K562 (cell line): Measurements from ENCODE around the gene RAB21. TPM values are rescaled to one million over a fixed set of nuclear protein-coding genes. Genes with fewer than 3 reads are reported as not detected.

Experiments
- FOXA1 ChIP-seq: fragments of 450-650 bp; IDR thresholded peaks from 2 replicates; pipeline ENCODE4 v1.6.1; 2016; ENCODE audit warnings: mild to moderate bottlenecking, borderline replicate concordance
- GTF2F1 ChIP-seq: IDR thresholded peaks from 2 replicates; pipeline ENCODE4 v1.6.1; 2011; ENCODE audit warnings: low read depth, low read length, improper control_type of control experiment
- KLF6 ChIP-seq: fragments of 250-450 bp; sonication (Bioruptor Pico); IDR thresholded peaks from 2 replicates; pipeline ENCODE4 v1.4.0; 2020; ENCODE audit warnings: mild to moderate bottlenecking, moderate library complexity, borderline replicate concordance
- LEF1 ChIP-seq: fragments of 450-650 bp; IDR thresholded peaks from 2 replicates; pipeline ENCODE4 v1.6.1; 2016; ENCODE audit warnings: mild to moderate bottlenecking
- MAFF ChIP-seq: IDR thresholded peaks from 2 replicates; pipeline ENCODE4 v1.6.1; 2012; ENCODE audit warnings: low read length, improper control_type of control experiment
- MAFG ChIP-seq: fragments of 450-650 bp; conservative IDR thresholded peaks from 2 replicates; pipeline ENCODE4 v1.6.1; 2016; ENCODE audit warnings: missing genetic modification characterization, missing compliant biosample characterization
- MEF2A ChIP-seq: IDR thresholded peaks from 2 replicates; pipeline ENCODE4 v1.6.1; 2011; ENCODE audit warnings: low read depth, mild to moderate bottlenecking, low read length, moderate library complexity; ENCODE audit not compliant: control insufficient read depth
- MTF1 ChIP-seq: fragments of 250-450 bp; sonication (Bioruptor Pico); IDR thresholded peaks from 2 replicates; pipeline ENCODE4 v1.9.0; 2021; ENCODE audit warnings: moderate library complexity, mild to moderate bottlenecking, inconsistent platforms, borderline replicate concordance
- NR1H2 ChIP-seq: sonication (generic); formaldehyde crosslinking; IDR thresholded peaks from 2 replicates; pipeline ENCODE4 v1.4.0; 2020; ENCODE audit warnings: mild to moderate bottlenecking, missing genetic modification reagents
- PML ChIP-seq: IDR thresholded peaks from 2 replicates; pipeline ENCODE4 v1.6.1; 2012; ENCODE audit warnings: low read length, inconsistent platforms
- RFX7 ChIP-seq: fragments of 250-450 bp; sonication (Bioruptor Pico); IDR thresholded peaks from 2 replicates; pipeline ENCODE4 v1.5.1; 2021; ENCODE audit warnings: mild to moderate bottlenecking
- SAP30 ChIP-seq: fragments of 200-600 bp; sonication (generic); IDR thresholded peaks from 2 replicates; pipeline ENCODE4 v1.6.1; 2012; ENCODE audit warnings: borderline replicate concordance, low read depth, mild to moderate bottlenecking, moderate library complexity, low read length, control low read depth, inconsistent platforms; ENCODE audit not compliant: insufficient read depth, poor library complexity, severe bottlenecking
- ZFX ChIP-seq: sonication (generic); formaldehyde crosslinking; IDR thresholded peaks from 2 replicates; pipeline ENCODE4 v1.8.0; 2022; ENCODE audit warnings: mild to moderate bottlenecking, missing genetic modification reagents, moderate library complexity
- ZNF253 ChIP-seq: fragments of 250-450 bp; sonication (Bioruptor Pico); conservative IDR thresholded peaks from 2 replicates; pipeline ENCODE4 v1.6.1; 2021; ENCODE audit warnings: mild to moderate bottlenecking
- ZNF316 ChIP-seq: fragments of 450-650 bp; IDR thresholded peaks from 2 replicates; pipeline ENCODE4 v1.6.1; 2016
- ZNF57 ChIP-seq: fragments of 450-650 bp; formaldehyde crosslinking; IDR thresholded peaks from 2 replicates; pipeline ENCODE4 v1.4.0; 2020; ENCODE audit warnings: mild to moderate bottlenecking, moderate library complexity
- ZNF589 ChIP-seq: fragments of 200-800 bp; sonication (Bioruptor generic); IDR thresholded peaks from 2 replicates; pipeline ENCODE4 v1.6.1; 2016; ENCODE audit warnings: low read depth, missing genetic modification characterization, missing compliant biosample characterization
- ZNF766 ChIP-seq: fragments of 200-800 bp; sonication (Bioruptor generic); conservative IDR thresholded peaks from 2 replicates; pipeline ENCODE4 v1.6.1; 2016; ENCODE audit warnings: missing genetic modification characterization, missing compliant biosample characterization
- ZNF77 ChIP-seq: fragments of 250-450 bp; sonication (Bioruptor Pico); IDR thresholded peaks from 2 replicates; pipeline ENCODE4 v1.5.0; 2020
- polyA plus RNA-seq, 8 experiments: library from polyadenylated mRNA; depleted of rRNA in 4 of 8; stranded (reverse) in 5 of 8; unstranded in 3 of 8; fragments of >200 nt; fragmentation: Nextera tagmentation in 2 of 8; fragmentation: Illumina TruSeq in 1 of 8; extraction: Ambion mirVana in 2 of 8; extraction: Trizol in 1 of 8; gene quantifications; 2 replicates each; pipeline versions ENCODE4 v1.2.1 to v1.2.3, GENCODE V29; 2011 to 2014; ENCODE audit warnings: inconsistent platforms in 1 of 8, missing spikeins in 1 of 8
- total RNA-seq, 7 experiments: library from RNA; depleted of rRNA in 6 of 7; stranded (reverse); fragments of >200 nt in 6 of 7; fragmentation: Illumina TruSeq in 2 of 7; extraction: Trizol in 2 of 7; gene quantifications; 2 replicates each; pipeline versions ENCODE4 v1.2.1 to v1.2.3, GENCODE V29; 2011 to 2021; ENCODE audit warnings: low replicate concordance in 1 of 7
- TF ChIP-seq, protein P1 (sequence below): fragments of 250-450 bp; sonication (Bioruptor Pico); IDR thresholded peaks from 2 replicates; pipeline ENCODE4 v1.8.0; 2021; ENCODE audit warnings: moderate library complexity, mild to moderate bottlenecking, inconsistent platforms
- TF ChIP-seq, protein P2 (sequence below): sonication (generic); formaldehyde crosslinking; IDR thresholded peaks from 2 replicates; pipeline ENCODE4 v1.8.0; 2023; ENCODE audit warnings: mild to moderate bottlenecking, missing genetic modification reagents
- TF ChIP-seq, protein P3 (sequence below): fragments of 450-650 bp; formaldehyde crosslinking; IDR thresholded peaks from 2 replicates; pipeline ENCODE4 v1.4.0; 2020; ENCODE audit warnings: mild to moderate bottlenecking, mixed read lengths
- TF ChIP-seq, protein P4 (sequence below): sonication (generic); formaldehyde crosslinking; IDR thresholded peaks from 2 replicates; pipeline ENCODE4 v1.8.1; 2022; ENCODE audit warnings: missing genetic modification reagents

Gene RAB21
- total and polyA plus RNA-seq, 9 of the 15 experiments (the other 6 are each of a cell fraction or from before 2014, with no cell fraction given), result 5.3 to 45.6 (median 19.6) TPM

DNA sequence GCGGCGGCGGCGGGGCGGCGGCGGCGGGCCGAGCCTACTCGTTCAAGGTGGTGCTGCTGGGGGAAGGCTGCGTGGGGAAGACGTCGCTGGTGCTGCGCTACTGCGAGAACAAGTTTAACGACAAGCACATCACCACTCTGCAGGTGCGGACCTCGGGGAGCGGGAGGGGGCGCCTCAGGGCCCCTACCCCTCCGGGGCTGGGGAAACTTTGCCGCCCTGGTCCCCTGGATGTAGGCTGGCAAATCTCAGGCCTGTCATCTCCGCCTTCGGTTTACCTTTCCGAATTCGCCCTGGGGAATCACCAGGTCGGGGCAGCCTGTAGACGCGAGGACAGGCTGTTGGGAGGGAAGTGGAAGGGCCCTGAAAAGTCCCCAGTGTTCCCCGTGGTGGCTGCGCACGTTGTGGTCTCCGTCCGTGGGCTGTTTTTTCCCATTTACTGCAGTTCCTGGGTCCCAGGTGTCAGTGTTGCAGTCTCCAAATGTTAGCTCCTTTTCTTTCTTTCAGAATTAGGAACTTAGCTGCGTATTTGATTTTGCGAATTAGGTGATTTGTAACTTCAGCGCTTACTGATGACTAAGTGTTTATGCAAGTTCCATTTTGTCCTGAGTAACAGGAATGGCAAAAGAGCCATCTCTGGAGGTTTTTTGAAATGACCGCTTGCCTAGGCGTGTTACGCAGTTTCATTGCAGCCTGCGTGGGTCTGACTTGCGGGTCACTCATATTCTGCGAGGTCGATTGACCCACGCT lies 656 bp downstream of the RAB21 start (continued):
- TF ChIP-seq ZNF253 (CRISPR knock-in tag), result no peak
- TF ChIP-seq, protein P1, sequence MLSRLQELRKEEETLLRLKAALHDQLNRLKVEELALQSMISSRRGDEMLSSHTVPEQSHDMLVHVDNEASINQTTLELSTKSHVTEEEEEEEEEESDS (CRISPR knock-in tag), result no peak
- TF ChIP-seq ZNF57 (CRISPR knock-in tag), result no peak
- TF ChIP-seq, protein P2, sequence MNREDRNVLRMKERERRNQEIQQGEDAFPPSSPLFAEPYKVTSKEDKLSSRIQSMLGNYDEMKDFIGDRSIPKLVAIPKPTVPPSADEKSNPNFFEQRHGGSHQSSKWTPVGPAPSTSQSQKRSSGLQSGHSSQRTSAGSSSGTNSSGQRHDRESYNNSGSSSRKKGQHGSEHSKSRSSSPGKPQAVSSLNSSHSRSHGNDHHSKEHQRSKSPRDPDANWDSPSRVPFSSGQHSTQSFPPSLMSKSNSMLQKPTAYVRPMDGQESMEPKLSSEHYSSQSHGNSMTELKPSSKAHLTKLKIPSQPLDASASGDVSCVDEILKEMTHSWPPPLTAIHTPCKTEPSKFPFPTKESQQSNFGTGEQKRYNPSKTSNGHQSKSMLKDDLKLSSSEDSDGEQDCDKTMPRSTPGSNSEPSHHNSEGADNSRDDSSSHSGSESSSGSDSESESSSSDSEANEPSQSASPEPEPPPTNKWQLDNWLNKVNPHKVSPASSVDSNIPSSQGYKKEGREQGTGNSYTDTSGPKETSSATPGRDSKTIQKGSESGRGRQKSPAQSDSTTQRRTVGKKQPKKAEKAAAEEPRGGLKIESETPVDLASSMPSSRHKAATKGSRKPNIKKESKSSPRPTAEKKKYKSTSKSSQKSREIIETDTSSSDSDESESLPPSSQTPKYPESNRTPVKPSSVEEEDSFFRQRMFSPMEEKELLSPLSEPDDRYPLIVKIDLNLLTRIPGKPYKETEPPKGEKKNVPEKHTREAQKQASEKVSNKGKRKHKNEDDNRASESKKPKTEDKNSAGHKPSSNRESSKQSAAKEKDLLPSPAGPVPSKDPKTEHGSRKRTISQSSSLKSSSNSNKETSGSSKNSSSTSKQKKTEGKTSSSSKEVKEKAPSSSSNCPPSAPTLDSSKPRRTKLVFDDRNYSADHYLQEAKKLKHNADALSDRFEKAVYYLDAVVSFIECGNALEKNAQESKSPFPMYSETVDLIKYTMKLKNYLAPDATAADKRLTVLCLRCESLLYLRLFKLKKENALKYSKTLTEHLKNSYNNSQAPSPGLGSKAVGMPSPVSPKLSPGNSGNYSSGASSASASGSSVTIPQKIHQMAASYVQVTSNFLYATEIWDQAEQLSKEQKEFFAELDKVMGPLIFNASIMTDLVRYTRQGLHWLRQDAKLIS (CRISPR knock-in tag), result no peak
- TF ChIP-seq ZNF316, result peak; percentile 91
- TF ChIP-seq MTF1 (CRISPR knock-in tag), result no peak
- no peak for TF ChIP-seq NR1H2 (CRISPR knock-in tag)
- TF ChIP-seq RFX7 (CRISPR knock-in tag), result no peak
- TF ChIP-seq ZFX, result peak; percentile 59; the same call in 1 of the 2 replicates
- TF ChIP-seq LEF1, result no peak
- no peak for TF ChIP-seq ZNF77 (CRISPR knock-in tag)
- TF ChIP-seq KLF6, result no peak
- TF ChIP-seq MAFF, result peak; percentile 39; the same call in 1 of the 2 replicates
- peak; percentile 14 for TF ChIP-seq SAP30
- no peak for TF ChIP-seq PML
- TF ChIP-seq MEF2A, result no peak
- TF ChIP-seq, protein P3, sequence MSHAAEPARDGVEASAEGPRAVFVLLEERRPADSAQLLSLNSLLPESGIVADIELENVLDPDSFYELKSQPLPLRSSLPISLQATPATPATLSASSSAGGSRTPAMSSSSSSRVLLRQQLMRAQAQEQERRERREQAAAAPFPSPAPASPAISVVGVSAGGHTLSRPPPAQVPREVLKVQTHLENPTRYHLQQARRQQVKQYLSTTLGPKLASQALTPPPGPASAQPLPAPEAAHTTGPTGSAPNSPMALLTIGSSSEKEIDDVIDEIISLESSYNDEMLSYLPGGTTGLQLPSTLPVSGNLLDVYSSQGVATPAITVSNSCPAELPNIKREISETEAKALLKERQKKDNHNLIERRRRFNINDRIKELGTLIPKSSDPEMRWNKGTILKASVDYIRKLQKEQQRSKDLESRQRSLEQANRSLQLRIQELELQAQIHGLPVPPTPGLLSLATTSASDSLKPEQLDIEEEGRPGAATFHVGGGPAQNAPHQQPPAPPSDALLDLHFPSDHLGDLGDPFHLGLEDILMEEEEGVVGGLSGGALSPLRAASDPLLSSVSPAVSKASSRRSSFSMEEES (CRISPR knock-in tag), result no peak
- TF ChIP-seq GTF2F1, result no peak
- peak; percentile 63 for TF ChIP-seq MAFG (tag)
- TF ChIP-seq FOXA1, result no peak
- TF ChIP-seq ZNF766 (CRISPR knock-in tag), result 0 out of 2 replicates have a peak, but pooled peaks have one; percentile 25
- no peak for TF ChIP-seq ZNF589
- TF ChIP-seq, protein P4, sequence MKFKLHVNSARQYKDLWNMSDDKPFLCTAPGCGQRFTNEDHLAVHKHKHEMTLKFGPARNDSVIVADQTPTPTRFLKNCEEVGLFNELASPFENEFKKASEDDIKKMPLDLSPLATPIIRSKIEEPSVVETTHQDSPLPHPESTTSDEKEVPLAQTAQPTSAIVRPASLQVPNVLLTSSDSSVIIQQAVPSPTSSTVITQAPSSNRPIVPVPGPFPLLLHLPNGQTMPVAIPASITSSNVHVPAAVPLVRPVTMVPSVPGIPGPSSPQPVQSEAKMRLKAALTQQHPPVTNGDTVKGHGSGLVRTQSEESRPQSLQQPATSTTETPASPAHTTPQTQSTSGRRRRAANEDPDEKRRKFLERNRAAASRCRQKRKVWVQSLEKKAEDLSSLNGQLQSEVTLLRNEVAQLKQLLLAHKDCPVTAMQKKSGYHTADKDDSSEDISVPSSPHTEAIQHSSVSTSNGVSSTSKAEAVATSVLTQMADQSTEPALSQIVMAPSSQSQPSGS (CRISPR knock-in tag), result no peak
